Mammary epithelial cell (primary cell): ENCODE data around the gene SAMD15.

Experiments used
- CTCF ChIP-seq, 2 donors: IDR thresholded peaks in 1 of 2; conservative IDR thresholded peaks in 1 of 2; 2 replicates each; pipeline ENCODE4 v1.5.1; 2011 to 2012; ENCODE audit warnings: inconsistent platforms in 2 of 2, low read length in 2 of 2, mild to moderate bottlenecking in 2 of 2, control low read depth in 1 of 2, low read depth in 1 of 2; ENCODE audit not compliant: insufficient read depth in 1 of 2; ENCODE audit errors: extremely low read depth in 1 of 2
- EZH2 ChIP-seq: IDR thresholded peaks from 2 replicates; pipeline ENCODE4 v1.6.1; 2012; ENCODE audit warnings: low read length, inconsistent platforms, borderline replicate concordance

GRCh38 chr14:77375164-77375950 is 1.8 kb upstream of the SAMD15 start:
- no peak for TF ChIP-seq CTCF (conservative IDR thresholded peaks at IDR 0.05 in 1 of 2, IDR thresholded peaks at IDR 0.05 in 1 of 2; ENCODE audit: extremely low read depth in 1 of 2, insufficient read depth in 1 of 2, low read depth in 1 of 2, low read length in 2 of 2)
- no peak for TF ChIP-seq EZH2
